Measurements from ENCODE around the gene FOXJ1.

GRCh38 chr17:76088041-76088867 lies 52.8 kb downstream of the FOXJ1 start:
- TF ChIP-seq FOXK2 (IDR thresholded peaks at IDR 0.05) = no peak
- no peak for TF ChIP-seq ARNT (IDR thresholded peaks at IDR 0.05)
- TF ChIP-seq TARDBP (IDR thresholded peaks at IDR 0.05) = no peak
- TF ChIP-seq NFRKB (IDR thresholded peaks at IDR 0.05) = no peak
- no peak for TF ChIP-seq SP1 (IDR thresholded peaks at IDR 0.05)
- TF ChIP-seq ELF4 (IDR thresholded peaks at IDR 0.05) = no peak
- TF ChIP-seq FOXA1 (IDR thresholded peaks at IDR 0.05) = no peak
- no peak for TF ChIP-seq PKNOX1 (IDR thresholded peaks at IDR 0.05)
- no peak for TF ChIP-seq FOXM1 (IDR thresholded peaks at IDR 0.05; ENCODE audit: borderline replicate concordance)
- TF ChIP-seq BHLHE40 (IDR thresholded peaks at IDR 0.05; ENCODE audit: borderline replicate concordance) = no peak
- no peak for TF ChIP-seq CTBP1 (IDR thresholded peaks at IDR 0.05; ENCODE audit: borderline replicate concordance)
- TF ChIP-seq LEF1 (IDR thresholded peaks at IDR 0.05; ENCODE audit: borderline replicate concordance) = no peak

Data from HEK293T (cell line).